Placental pericyte (primary cell): ENCODE measurements around the gene FCER1G. TPM values are rescaled to one million over a fixed set of nuclear protein-coding genes. Genes with fewer than 3 reads are reported as not detected.

Source experiments
- total RNA-seq: library from RNA; depleted of rRNA; stranded (reverse); fragments of >200 nt; gene quantifications from 2 replicates; pipeline ENCODE4 v1.2.3, GENCODE V29; 2012

FCER1G gene
- total RNA-seq = not detected in 2 replicates

DNA sequence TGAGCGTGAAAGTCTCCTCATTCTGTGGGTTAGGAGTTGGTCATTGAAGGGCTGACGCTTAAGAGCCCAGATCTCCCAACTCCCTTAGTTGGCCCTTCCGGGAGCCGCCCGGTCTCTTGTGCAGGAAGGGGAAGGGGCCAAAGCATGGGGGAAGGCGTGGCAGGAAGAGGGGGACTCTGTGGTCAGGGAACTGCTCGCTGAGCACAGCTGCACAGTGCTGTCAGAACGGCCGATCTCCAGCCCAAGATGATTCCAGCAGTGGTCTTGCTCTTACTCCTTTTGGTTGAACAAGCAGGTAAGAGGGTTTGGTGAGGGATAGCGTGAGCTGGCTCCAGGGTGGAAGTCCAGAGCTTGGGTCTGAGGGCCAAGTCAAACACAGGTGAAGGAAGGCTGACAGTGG is at the start of gene FCER1G:
FCER1G (plus strand) TSS at position 220 of the 400 bp plus-strand sequence; CDS start at position 247, 27 bp downstream.

GRCh38 chr1:161165742-161166668 is 49.1 kb upstream of the FCER1G start, which contains the start of gene PPOX:
PPOX (plus strand) TSS chr1:161166426; CDS start chr1:161166848, 422 bp downstream.

DNA sequence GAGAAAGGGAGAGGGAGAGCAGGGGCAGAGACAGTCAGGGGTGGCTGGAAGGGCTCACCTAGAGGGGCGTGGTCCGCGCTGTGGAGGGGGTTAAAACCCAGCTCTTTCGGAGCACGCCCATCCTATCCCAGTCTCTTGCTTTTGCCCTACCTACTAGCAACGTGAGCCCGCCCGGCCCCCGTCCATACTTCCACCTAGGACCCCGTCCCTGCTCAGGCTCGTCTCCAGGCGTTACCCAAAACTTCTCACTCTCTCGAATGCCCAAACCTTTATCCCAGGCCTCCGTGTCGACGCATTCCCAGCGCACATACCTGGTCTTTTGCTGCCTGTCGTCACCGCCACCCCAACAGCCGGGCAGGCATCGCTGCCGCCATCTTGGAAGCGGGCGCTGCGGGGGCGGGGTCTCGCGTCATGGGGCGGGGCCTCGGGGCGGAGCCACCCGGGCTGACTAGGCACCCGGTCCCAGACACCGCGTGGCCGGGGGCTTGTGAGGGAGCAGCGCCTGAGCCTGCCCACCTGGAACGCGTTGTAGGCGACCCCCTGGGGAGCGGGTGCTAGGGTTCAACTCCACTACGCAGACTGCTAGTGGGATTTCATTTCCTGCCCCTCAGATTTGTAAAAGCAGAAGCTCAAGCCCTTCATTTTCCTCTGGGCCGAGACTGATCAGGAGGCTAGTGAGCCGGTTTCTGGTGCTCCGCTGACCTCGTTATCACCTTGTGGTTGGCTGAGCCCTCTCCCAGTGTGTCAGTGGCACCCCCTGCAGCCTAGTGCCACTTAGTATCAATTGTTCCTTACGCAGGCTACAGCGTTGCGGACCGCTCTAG is 37.8 kb upstream of the FCER1G start, which contains the start of gene B4GALT3:
B4GALT3 (minus strand) TSS at position 396 of the 824 bp plus-strand sequence. CDS start 1,447 bp downstream, outside the sequence.

DNA sequence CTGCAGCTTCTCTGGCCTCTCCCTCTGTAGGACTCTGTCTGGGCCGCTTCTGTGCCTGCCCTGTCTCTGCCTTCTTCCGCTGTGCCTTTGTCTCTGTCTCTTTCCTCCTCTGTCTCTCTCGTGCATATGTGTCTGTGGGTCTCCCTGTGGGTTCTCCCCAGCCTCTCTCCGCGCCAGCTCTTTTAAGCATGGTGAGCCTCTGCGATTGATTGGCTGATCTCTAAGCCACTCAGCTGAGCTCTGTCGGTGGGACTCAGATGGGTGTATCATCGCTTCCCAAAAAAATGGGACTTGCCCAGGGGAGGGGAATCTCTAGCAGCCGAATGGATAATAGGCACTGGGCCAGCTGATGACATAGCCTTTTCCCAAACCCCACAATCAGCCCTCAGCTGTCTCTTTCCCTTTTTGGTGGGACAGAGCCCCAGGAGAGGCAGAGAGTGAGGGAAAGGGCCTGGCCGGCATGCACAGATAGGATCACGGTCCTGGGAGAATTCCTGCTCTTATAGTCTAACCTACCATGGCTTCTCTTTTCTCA is 16.1 kb upstream of the FCER1G start, which contains the start of gene ADAMTS4:
ADAMTS4 (minus strand) TSS at position 158 of the 535 bp plus-strand sequence. CDS start 427 bp downstream, outside the sequence.

GRCh38 chr1:161201836-161202712 is 13.0 kb upstream of the FCER1G start, which contains the start of gene NDUFS2:
NDUFS2 (plus strand) TSS chr1:161202367; CDS start chr1:161202386, 19 bp downstream.

GRCh38 chr1:161225534-161226319 is 10.6 kb downstream of the FCER1G start, which contains the start of gene TOMM40L:
TOMM40L (plus strand) TSS chr1:161226060; CDS start chr1:161226490, 430 bp downstream.

DNA sequence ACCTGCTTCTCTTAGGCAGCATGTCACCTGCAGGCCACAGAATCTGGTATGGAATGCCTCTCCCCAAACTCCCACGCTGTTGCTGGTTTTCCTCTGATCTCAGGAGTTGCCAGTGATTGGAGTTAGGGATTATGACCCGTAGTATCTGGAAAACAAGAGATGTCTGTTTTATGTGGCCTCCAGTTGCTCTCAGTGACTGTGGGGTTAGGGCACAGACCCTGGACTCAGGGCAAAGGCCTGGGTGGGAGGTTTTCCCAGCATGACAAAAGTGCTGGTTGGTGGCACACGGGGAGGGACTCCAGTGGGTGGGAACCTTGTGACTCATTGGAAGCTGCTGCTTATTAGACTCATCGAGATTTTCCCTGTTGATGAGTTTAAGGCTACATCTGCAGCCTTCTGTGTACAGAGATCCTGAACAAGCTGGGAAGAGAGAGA is 23.0 kb downstream of the FCER1G start, which contains the start of gene NR1I3:
NR1I3 (minus strand) TSS at position 165 of the 435 bp plus-strand sequence. CDS start 1,638 bp downstream, outside the sequence.

DNA sequence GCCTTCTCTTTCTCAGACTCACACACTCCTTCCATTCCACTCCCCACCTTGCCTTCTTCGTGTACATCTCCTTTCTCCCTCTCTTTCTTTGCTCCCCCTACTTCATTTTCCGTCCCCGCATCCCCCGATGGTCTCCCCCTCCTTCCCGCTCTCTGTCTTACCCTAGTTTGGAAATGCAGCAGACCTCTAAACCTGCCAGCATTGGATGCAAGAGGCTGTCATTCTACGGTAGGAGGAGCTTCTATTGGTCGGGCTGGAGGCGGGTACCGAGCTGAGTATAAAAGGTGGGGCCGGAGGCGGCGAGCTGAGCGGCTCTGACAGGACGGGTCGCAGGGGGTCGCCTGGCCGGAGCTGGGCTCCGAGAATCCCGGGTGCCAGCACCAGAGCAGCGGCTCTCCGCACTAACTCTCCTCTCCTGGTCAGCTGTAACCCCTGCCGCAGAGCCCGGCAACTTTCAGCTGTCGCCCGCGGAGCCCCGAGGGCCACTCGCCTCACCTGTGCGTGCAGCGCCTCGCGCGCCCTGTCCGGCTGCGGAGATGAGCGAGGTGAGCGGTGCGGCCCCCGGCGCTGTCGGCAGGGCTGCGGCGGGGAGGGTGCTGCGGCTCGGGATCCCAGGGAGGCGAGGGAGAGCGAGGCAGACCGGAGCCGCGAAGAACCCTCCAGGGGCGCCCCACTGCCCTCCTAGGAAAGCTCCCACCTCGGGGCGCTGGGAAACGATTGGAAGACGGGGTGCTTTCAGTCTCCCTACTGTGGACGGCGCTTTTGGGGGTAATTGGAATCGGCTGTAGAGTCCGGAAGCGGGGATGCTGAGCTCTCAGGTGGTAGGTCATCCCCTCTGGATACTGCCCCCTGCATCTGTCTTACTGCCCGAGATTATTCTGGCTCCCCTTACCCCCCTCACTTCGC is 43.6 kb downstream of the FCER1G start, which contains the start of gene PCP4L1:
PCP4L1 (plus strand) TSS at position 307 of the 906 bp plus-strand sequence; CDS start at position 537, 230 bp downstream.

Other genes starting within 250 kb of the FCER1G start
- gene F11R, start 194.1 kb upstream of the FCER1G start, total RNA-seq = 3.7 and 12.7 TPM in 2 replicates
- gene TSTD1, start 176.3 kb upstream of the FCER1G start, total RNA-seq = 5.7 and 6.7 TPM in 2 replicates
- 51.0 and 92.8 TPM in 2 replicates for gene USF1, start 169.3 kb upstream of the FCER1G start, total RNA-seq
- under 0.01 TPM in 1 of 2 replicates, not detected in the other for gene ARHGAP30, start 145.4 kb upstream of the FCER1G start, total RNA-seq
- gene NECTIN4, start 125.7 kb upstream of the FCER1G start, total RNA-seq = 1.1 and 2.6 TPM in 2 replicates
- 0.66 and 1.1 TPM in 2 replicates for gene KLHDC9, start 116.9 kb upstream of the FCER1G start, total RNA-seq
- gene PFDN2, start 97.3 kb upstream of the FCER1G start, total RNA-seq = 29.8 and 78.3 TPM in 2 replicates
- 23.2 and 34.6 TPM in 2 replicates for gene NIT1, start 97.2 kb upstream of the FCER1G start, total RNA-seq
- 31.5 and 35.9 TPM in 2 replicates for gene DEDD, start 82.6 kb upstream of the FCER1G start, total RNA-seq
- 66.7 and 120 TPM in 2 replicates for gene UFC1, start 61.3 kb upstream of the FCER1G start, total RNA-seq
- 10.7 and 12.0 TPM in 2 replicates for gene USP21, start 55.8 kb upstream of the FCER1G start, total RNA-seq
- 10.1 and 16.5 TPM in 2 replicates for gene PPOX, start 48.9 kb upstream of the FCER1G start, total RNA-seq
- 33.9 and 34.1 TPM in 2 replicates for gene B4GALT3, start 37.8 kb upstream of the FCER1G start, total RNA-seq
- 4.2 and 27.5 TPM in 2 replicates for gene ADAMTS4, start 16.2 kb upstream of the FCER1G start, total RNA-seq
- 101 and 115 TPM in 2 replicates for gene NDUFS2, start 12.9 kb upstream of the FCER1G start, total RNA-seq
- gene APOA2, start 8.3 kb downstream of the FCER1G start, total RNA-seq = not detected in 2 replicates
- 6.6 and 15.3 TPM in 2 replicates for gene TOMM40L, start 10.8 kb downstream of the FCER1G start, total RNA-seq
- gene NR1I3, start 22.9 kb downstream of the FCER1G start, total RNA-seq = not detected in 2 replicates
- not detected in 2 replicates for gene PCP4L1, start 43.5 kb downstream of the FCER1G start, total RNA-seq
- gene MPZ, start 94.7 kb downstream of the FCER1G start, total RNA-seq = 0.44 and 1.1 TPM in 2 replicates
- gene SDHC, start 99.1 kb downstream of the FCER1G start, total RNA-seq = 33.6 and 49.0 TPM in 2 replicates
- gene CFAP126, start 152.6 kb downstream of the FCER1G start, total RNA-seq = not detected in 2 replicates